WI38 (cell line): ENCODE measurements around the gene TRPC1.
"Not testable (repeated sequence)": the region's sequence is repeated elsewhere in the genome, so short reads cannot be mapped to it uniquely, and the experiment has no call there.

ENCODE experiments used
- H3K4me3 ChIP-seq: 2 replicates; pipeline ENCODE4 v1.5.1; 2011; ENCODE audit warnings: low read depth, mild to moderate bottlenecking, control low read depth, low read length
- TF ChIP-seq, protein P1 (sequence below): IDR thresholded peaks from 2 replicates; pipeline ENCODE4 v1.5.1; 2012; ENCODE audit warnings: low read depth, mild to moderate bottlenecking, control low read depth, low read length

TRPC1 gene

DNA sequence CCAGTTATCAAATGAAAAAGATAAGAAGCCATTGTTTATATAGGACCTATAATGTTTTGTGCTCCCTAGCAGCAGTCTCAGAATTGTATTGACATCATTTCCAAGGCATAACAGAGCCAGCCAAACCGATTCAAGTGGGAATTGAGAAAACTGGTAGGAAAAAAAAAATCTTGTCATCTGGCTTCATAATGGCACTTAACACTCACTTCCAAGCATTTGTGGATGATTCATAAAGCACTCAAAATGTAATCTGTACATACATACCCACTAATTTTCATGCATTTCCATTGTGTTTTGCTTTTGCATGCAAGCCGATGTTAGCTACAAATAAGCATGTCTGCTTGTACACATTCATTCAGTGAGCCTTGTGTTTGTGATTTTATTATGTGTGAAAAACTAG is 18.6 kb upstream of the TRPC1 start:
- no peak overlapping the region for H3K4me3 ChIP-seq
- TF ChIP-seq, protein P1, sequence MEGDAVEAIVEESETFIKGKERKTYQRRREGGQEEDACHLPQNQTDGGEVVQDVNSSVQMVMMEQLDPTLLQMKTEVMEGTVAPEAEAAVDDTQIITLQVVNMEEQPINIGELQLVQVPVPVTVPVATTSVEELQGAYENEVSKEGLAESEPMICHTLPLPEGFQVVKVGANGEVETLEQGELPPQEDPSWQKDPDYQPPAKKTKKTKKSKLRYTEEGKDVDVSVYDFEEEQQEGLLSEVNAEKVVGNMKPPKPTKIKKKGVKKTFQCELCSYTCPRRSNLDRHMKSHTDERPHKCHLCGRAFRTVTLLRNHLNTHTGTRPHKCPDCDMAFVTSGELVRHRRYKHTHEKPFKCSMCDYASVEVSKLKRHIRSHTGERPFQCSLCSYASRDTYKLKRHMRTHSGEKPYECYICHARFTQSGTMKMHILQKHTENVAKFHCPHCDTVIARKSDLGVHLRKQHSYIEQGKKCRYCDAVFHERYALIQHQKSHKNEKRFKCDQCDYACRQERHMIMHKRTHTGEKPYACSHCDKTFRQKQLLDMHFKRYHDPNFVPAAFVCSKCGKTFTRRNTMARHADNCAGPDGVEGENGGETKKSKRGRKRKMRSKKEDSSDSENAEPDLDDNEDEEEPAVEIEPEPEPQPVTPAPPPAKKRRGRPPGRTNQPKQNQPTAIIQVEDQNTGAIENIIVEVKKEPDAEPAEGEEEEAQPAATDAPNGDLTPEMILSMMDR, result no peak

DNA sequence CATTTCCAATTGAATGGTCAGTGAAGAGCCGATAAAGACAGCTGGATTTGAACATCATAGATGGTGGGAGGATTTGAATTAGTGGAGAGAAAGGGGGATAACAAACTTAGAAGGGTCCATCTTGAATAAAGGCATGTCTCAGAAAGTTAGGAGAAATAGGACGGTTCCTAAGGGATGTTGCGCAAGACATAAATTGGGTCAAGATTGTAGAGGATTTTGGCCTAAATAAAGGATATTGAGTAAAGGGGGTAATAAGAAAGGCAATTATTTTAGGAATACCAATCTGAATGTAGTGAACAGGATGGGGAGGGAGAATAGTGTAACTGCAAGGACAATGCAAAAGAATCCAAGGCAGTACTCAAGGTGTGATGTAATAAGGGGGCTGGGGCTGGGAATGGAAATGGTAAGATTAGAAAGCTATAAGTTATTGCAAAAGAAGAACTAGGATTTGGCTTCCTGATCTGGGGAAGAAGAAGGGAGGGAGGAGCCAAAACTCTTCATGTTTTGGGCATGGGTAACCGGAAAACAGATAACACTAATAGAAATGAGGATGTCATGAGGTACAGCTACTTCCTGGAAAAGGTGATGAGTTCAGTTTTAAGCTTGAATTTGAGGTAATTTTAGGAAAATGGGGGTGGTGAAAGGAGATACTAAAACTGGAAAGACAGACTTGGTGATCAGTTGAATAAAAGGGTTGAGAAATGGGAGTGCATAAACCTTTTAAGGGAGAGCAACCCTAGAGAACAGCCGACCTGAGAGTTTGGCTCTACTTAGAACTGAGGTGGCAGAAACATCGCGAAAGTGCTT is 17.3 kb upstream of the TRPC1 start:
- TF ChIP-seq, protein P1, result no peak
- H3K4me3 ChIP-seq, result no peak overlapping the region

DNA sequence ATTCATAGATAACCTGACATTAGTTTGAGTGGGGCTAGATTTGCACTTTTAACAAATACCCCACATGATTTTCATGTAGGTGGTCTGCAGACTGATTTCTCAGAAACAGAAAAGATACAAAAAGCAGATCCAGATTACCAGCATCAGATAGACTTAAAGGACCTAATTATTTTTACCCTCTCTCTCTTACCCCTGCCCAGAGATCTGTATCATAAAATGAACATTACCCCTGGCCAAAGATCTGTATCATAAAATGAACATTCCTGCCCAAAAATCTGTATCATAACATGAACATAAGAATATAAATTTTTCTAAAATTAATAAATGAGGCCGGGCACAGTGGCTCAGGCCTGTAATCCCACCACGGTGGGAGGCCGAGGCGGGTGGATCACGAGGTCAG is 14.6 kb upstream of the TRPC1 start:
- no peak overlapping the region for H3K4me3 ChIP-seq
- TF ChIP-seq, protein P1, result no peak

DNA sequence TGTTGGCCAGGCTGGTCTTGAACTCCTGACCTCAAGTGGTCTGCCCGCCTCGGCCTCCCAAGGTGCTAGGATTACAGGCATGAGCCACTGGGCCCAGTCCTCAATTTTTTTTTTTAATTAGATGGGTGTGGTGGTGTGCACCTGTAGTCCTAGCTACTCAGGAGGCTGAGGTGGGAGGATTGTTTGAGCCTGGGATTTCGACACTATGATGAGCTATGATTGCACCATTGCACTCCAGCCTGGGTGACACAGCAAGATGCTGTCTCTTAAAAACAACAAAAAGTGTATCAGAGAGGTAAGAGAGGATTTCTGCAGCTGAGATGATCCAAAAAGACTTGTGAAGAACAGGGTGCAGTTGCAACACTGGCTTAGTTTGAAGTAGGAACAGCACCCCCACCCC is 9.0 kb upstream of the TRPC1 start:
- H3K4me3 ChIP-seq, result not testable (repeated sequence)

DNA sequence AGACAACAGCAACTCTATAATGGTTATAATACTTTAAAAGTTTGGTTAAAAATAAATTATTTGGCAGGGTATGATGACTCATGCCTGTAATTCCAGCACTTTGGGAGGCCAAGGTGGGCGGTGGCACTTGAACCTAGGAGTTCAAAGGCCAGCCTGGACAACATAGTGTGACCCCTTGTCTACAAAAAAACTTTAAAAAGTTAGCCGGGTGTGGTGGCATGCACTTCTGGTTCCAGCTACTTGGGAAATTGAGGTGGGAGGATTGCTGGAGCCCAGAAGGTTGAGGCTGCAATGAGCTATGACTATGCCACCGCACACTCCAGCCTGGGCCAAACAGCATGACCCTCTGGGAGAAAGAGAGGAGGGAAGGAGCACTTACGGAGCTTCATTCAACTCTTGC is 7.7 kb upstream of the TRPC1 start:
- no peak overlapping the region for H3K4me3 ChIP-seq
- TF ChIP-seq, protein P1, result no peak

DNA sequence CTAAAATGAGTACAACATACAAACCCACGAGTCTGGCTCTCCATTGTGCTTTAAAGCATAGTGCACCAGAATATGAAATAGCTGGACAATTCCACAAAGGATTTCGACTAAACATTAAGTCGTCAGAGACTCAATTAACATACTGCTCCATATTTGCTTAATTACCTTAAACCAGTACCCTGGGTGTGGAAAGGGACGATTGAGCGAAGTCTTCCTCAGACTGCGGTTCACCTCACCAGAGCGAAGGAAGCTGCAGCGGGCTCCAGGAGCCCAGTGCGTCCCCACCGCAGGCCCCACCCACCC is 218 bp upstream of the TRPC1 start:
- H3K4me3 ChIP-seq, result peak overlapping the region; percentile 87
- TF ChIP-seq, protein P1, result no peak

DNA sequence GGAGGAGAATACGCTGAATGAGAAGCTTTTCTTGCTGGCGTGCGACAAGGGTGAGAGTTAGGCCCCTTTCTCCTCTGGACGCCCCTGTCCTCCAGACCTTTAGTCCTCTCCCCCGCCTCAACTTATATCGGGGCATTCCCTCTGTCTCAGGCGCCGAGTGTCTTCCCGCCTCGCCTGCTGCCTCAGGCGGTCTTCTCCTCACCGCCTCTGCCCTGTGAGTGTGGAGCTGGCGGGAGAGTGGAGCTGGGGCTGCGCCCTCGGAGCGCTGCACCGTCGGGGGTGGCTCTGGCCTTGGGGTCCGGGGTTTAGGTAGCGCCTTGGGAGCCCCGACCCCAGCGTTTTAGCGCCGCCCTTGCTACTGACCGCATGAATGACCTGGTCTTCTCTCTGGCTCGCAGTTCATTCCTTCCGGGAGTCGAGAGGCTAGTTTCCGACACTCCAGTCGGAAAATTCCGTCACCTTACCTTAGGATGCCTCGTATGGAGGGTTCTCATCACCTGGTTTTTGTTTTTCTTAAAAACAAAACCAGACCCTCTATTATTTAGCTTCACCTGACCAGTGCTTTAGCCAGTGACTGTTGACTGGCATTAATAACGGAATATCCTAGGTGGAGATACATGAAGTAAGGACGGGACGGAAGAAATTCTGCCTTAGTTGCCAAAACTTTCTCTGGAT is 985 bp downstream of the TRPC1 start:
- H3K4me3 ChIP-seq, result peak overlapping the region; percentile 87

More for the DNA sequence above, 985 bp downstream of the TRPC1 start:
- TF ChIP-seq, protein P1, result no peak
